Erythroblast (primary cell): Measurements from ENCODE around the gene BIRC7.

Experiments
- GATA1 ChIP-seq: IDR thresholded peaks from 2 replicates; pipeline ENCODE4 v1.6.1; 2011; ENCODE audit warnings: low read depth, mild to moderate bottlenecking, control low read depth, low read length, moderate library complexity
- POLR2A ChIP-seq: IDR thresholded peaks from 2 replicates; pipeline ENCODE4 v1.6.1; 2011; ENCODE audit warnings: mild to moderate bottlenecking, low read length

GRCh38 chr20:63281742-63282665 is 46.3 kb downstream of the BIRC7 start:
- TF ChIP-seq POLR2A, result no peak
- TF ChIP-seq GATA1, result no peak
